ENCODE results near the gene IQSEC3.

Gene IQSEC3

DNA sequence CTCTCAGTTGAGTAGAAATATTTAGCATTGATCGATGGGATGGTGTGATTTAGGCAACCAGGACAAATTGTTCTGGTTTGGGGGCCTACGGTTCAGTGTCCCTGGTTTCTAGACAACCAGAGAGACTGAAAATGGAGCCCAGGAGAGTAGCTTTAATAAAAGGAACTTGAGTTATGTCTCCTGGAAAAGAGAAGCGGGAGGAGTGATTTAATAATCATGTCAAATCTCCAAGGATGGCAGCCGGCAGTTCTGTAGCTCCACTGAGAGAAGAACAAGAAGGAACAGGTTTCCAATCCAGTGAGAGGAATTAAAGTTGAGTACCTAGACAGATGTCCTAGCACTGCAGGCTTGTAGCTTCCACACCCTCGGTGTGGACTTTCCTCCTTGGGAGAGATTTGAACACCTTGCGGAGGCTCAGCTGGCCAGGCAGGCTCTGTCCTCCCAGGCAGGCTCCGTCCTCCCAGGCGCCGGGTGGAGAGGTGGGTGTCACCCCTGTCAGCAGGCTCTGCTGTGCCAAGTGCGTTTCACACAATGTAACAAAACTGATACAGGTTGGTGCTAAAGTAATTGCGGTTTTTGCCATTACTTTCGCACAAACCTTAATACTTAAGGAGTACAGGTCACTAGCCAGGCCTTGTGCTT, 101.5 kb downstream of the IQSEC3 start:
- no peak for DNase-seq

DNA sequence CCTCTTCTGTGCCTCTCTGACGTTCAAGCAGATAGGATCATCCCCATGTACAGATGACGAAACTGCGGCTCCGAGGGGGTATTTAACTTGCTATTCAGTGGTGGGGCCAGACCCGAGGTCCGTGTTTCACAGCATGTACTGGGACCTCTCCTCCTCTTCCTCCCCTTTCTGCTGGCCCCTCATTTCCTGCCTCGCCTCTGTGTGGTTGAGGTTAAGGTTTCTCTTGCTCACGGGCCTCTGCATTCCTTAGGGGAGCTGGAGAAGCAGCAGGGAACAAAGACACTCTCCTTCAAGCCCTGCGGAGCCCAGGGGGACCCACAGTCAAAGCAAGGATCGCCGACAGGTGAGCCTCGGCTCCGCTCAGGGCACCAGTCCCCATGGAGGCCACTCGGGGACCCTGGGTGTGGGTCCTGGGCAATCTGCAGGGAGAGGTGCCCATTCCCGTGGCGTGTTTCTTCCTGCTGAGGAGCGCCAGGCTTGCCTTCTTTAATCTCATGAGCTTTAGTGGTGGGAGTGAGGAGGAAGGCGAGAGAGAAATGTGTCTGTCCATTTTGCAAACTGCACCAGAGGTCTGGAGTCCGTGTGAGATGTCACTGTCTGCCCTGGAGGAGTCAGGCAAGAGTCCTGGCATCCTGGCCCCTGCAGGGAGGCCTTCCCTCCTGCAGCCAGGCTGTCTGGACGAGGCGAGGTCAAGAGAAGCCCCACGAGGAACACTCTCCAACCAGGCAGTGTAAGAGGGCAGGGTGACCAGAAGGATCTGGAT, 102.4 kb downstream of the IQSEC3 start:
- DNase-seq: no peak

DNA sequence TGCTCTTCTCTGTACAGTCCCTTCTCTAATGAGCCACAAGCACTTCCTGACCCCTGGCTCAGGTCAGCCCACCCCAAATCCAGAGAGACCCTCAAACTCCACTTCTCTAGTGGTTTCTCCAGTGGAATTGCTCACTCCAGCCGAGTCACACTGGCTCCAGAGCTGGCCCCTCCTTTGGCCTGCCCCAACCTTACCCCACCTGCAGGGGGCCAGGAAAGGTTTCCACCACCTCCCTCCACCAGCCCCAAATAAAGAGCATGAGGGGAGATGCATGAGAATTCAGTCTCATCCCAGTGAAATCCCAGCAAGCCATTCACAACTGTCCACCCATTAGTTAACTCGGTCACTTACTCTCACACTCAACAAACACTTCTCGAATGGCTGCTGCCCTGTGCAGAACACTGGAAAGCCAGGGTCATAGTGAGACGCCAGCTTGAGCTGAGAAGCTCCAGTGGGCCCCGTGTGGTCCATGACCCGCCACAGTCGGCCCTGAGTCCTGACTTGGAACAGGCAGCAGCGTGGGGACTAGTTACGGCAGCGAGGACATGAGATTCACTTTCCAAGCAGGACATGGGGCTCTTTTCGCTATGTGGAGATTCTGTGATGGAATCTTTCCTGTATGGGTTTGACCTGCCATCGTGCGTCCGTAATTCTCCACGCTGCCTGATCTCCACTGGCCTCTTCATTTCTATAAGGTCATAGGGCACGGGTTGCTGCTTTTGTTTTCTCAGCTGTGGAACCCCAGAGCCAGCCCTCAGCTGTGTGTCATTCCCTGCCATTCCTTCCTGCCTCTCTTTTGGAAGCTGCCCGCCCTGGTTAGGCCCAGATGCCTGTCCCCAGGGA, 103.2 kb downstream of the IQSEC3 start:
- DNase-seq: no peak

DNA sequence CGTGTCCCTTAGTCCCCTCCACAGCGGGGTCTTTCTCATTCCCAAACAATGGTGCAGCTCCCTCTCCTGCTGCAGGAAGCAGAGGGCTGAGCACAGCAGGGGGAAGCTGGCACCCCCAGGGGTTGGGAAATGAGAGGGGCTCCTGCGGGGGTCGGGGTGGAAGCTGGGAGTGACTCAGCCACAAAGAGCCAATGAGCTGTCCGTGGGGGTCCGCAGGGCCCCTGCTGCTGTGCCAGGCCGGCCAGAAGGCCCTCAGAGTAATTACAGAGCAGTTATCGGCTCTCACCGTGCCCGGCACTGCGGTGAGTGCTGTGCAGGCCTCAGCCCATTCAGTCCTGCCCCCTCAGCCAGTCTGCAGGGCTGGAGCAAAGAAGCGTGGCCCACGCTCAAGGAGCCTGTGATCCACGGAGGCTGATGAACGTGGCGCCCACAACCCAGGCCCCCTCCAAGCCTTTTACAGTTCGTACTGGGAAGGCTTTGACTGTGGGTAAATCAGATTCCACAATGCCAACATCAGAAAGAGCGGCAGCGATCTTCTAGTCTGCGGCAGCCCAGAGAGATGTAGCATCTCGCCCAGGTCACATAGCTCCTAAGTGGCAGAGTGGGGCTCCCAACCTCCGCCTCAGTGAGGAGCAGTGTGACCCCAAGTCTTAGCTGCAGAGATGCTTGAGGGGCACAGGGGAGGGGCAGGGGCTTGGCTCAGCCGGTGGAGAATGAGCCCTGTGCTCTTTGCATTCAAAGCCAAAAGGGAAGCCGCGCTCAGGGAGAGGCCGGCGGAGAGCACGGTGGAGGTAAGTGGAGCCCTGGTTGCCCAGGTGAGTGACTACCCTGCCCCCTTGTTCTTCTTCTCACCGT, 104.0 kb downstream of the IQSEC3 start:
- DNase-seq: no peak

DNA sequence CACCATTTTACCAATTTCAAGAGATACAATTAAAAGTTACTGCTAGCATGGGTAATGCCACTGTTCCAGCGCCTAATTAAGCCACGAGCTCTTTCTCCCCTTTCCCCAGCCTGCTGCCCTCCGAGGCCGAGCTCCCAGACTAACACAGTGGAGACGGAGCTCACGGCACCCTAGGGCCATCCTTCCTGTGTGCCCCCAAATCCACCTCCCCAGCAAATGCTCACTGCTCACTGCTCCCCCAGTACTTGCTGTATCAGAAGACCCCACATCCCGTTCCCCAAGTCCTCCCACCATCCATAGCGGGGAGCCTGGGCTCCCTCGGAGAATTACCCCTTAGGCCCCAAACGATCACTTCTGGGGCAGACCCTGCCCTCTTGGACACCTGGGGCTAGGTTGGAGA, 104.7 kb downstream of the IQSEC3 start:
- no peak for DNase-seq

DNA sequence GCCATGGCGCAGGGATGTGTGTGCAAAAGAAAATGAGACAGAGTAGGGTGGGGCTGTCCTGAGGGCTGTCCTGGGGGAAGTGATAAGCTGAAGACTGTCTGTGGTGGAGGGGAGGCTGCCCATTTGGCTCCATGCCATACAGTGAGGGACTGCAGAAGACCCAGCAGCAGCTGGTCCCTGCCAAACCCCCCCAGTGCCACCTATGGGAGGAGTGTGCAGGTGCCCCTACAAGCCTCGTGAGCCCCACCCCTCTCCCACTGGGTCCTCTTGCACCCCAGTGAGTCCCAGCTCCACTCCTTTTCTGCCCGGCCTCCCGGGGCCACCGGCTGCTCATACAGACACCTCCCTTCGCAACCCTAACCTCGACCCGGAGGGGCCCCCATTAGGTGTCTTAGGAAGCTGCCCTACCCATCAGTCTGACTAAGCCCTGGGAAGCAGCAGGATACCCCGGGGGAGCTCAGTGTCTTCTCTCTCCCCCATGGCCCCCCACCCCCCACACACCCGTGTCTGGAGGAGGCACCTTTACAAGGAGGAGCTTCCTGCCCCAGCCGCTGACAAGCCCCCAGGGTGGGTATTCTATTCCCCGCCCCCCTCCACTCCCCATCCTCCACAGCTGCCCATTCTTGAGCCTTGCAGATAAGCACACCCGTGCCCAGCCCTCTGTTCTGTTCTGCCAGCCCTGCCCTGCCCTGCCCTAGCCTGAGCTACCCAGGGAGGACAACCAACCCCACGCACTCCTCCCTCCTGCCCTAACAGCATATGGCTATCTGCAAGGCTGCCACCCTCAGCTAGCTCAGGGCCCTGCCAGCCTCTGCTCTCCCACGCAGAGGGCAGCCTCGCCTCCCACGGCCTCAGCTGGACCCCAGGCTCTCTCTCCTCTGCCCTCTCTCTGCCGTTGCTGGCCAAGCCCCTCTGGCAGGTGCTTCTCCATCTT, 105.4 kb downstream of the IQSEC3 start:
- no peak for DNase-seq

DNA sequence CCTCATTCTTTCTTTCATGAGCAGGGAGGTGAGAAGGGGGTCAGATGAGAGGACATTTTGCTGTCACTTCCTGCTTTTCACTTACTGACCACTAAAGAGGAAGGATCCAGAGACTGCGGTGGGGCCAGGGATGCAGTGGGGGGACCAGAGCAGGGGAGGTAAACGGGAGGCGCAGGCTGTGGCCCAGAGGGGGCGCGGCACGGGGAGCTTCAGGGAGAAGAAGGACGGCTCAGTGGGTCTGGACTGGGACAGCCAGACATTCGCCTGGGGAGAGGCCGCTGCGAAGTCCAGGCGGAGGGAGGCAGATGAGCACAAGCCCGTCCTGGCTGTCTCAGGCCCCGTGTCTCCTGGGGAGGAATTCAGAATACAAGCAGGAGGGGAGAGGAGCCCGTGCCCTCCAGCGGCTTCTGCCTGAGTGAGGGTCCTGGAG, 106.2 kb downstream of the IQSEC3 start:
- DNase-seq: no peak

DNA sequence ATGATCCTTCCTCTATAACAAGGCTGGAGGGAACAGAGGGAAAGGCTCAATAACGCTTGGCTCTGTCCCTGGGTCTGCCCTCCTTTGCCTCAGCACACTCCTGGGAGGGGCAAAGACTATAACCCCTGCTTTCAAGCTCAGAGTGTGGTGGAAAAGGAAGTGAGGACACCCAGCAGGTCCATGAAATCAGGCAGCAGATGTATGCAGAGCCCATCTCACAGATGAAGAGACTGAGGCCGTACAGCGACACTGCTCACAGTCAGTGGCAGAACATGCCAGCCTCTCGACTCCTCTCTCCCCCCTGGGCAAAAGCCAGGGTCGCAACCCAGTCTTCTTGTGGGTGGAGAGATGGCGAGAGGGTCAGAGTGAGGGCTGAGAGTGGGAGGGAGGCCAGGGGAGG, 107.6 kb downstream of the IQSEC3 start:
- no peak for DNase-seq

DNA sequence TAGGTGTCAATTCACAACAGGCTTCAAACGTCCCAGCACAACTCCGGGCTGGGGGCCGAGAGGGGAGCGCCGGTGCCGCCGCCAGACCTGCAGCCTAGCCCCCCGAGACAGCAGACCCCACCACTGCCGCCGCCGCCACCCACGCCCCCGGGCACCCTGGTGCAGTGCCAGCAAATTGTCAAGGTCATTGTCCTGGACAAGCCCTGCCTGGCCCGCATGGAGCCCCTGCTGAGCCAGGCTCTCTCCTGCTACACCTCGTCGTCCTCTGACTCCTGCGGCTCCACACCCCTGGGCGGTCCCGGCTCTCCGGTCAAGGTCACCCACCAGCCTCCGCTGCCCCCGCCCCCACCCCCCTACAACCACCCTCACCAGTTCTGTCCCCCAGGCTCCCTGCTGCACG, 108.0 kb downstream of the IQSEC3 start:
- DNase-seq: no peak

DNA sequence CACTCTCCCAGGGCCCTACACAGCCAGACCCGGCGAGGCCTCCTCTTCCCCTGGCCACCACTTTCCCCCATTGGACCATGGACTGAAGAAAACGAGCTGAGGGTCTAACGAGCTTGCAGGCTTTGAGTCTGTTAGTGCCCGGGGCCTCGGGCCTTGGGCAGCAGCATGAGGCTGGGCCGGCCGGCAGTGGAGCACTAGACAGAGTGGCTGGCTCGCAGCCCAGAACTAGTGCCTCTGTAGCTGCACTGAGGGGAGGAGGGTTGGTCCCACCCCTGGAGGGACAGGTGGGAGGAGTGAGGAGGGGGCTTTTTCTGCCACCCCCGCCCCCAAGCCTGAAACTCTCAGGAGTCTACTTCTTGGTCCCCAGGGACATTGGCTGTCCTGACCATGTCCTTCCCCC, 108.7 kb downstream of the IQSEC3 start:
- no peak for DNase-seq

DNA sequence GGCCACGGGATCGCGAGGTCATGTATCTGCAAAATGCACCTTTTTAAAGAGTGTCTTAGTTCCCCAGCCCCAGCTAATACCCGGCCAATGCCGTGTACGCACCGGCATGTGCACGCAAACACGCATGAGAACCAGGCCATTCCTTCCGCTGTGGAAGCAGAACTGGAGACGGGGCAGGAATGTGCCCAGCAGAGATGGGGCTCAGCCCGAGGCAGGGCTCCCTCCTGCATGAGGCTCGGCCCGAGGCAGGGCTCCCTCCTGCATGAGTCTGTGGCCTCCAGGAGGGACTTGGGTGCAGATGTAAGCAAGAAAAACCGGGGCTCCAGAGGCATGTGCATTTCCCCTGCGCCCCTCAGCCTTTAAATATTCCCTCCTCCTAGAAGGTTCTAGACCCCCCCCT, 109.2 kb downstream of the IQSEC3 start:
- DNase-seq: no peak

DNA sequence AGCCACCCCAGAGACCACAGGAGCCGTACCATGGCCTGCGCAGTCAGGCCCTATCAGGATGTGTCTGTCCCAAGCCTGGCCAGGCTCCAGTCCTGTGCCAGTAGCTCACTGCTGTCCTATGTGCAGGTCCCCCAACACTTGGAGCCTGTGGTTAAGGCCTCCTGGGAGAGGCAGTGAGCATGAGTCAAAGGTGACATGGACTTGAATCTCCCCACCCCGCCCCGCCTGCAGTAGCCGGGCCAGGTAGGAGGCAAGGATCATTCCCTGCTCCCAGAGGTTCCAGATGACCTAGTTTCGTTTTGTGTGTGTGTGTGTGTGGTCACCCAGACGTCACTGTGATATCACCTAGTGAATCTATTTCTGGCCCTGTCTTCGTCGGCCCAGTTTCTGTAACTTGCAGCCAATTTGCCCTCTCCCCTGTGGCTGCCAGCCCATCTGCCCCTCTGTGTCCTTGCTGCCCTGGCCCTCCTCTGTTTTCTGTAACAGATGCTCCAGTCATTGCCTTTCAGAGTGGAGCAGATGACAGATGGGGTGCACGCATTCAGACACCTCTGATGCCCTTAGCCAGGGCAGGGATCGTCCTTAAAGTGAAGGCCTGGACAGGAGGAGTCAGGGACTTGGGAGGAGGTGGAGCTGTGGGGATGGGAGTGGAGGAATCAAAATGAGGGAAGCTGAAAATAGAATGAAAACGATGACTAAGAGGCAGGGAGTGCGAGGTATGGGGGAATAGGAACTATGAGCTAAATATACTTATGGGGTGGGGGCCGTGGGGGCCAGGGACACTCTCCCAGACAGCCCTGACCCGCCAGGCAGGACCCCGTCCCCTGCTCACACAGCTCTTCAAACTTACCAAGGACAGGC, 110.0 kb downstream of the IQSEC3 start:
- DNase-seq: no peak

DNA sequence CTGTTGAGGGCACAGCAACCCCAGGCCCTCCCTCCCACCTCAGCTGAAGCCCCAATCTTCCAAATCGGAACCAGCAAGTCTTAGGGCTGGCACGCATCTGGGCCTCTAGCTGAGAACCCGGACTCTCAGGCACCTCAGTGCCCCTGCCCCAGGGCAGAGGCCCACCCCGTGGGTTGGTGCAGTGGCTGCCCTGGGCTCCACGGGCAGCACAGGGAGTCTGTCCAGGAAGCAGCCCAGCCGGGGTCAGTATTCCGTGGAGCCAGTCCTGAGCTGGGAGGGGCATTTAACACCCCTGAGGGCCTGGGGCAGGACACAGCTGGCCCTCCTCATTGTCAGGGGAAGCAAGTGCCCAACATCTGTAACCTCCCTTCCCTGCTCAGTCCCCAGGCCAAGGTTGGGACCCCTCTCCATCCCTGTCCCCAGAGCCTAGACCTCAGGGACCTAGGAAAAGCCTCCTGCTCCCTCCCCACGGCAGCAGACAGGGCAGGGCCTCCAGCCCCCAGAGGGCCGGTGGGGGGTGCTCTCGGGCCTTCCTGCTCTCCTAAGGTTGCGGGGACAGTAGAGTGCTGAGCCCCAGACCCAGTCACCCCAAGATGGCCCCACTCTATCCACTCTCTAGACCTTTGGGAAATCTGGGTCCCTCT, 110.9 kb downstream of the IQSEC3 start:
- no peak for DNase-seq

DNA sequence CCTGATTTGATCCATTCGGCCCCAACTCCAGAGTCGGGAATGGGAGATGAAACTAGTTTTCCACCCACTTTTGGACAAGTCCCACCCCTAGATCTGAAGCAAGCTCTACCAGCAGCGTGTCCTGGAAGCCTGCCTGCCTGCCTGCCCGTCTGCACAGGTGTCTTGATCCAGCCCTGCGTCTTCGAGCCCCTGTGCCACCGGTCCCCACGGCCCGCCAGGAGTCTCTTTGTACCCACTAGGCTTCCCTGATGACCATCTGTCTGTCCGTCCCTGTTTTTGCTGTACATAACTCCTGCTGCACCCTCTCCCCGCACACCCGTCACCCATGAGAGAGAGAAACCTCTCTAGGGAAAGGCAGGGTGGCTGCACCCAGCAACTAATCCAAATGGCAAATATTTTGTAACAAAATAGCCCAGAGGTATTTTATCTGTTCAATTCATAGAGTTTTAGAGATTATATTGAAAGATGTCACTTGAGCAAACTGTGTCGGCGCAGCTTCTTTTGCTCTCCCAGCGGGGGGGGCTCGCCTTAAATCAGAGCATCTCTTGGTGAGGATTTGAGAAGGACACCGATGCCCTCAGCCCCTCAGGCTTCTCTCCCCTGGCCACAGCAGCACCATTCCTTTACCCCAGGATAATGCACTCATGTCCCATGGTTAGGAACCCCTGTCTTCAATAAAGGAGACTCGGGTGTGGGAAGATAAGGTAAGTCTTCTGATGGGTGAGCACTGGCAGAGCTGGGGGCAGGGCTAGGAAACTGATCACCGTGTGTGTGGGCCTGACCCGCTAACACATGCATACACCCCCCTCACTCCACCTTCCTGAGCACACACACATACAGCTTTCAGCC, 111.6 kb downstream of the IQSEC3 start:
- no peak for DNase-seq

DNA sequence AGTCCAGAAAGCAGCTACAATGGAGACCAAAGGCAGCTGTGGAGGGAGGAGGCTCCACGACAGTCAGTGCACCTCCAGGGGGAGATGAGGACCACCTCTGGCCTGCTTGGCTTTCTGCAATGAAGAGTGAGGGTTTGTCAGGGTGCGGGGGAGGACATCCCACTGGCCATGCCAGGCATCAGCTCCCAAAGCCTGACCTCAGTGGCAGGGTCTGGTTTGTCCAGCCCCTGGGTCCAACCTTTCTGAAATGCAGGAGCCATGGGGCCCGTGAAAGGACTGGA, 112.2 kb downstream of the IQSEC3 start:
- DNase-seq: no peak

DNA sequence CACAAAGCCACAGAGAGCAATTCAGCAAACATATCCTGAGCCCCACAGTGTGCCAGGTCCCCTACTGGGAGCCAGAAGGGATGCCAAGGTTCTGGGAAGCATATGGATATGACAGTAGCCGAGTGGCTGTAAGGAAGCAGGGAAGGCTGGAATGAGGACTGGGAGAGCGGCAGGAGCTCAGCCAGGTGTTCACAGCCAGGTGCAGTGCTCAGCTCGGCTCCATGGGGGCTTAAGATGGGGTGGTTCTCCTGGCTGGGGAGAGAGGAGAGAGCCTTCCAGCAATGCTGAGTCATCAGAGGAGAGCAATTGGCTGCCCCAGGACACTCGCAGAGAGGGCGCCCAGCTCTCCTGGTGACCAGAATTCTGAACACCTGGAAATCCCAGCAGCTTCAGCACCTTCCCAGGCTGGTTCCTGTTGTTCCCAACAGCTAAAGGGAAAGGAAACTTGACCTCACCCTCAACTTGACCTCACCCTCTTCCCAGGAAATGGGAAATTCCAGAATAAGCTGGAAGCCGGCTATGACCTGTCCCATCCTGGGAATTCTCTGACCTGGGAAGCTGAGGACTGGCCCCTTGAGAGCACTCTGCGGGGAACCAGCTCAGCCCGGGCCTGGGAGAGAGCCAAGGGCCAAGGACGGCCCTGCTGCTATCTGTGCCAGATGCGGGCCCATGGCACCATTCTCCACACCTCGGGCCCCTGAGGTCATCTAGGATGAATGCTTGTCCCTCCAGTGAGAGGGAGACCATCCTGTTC, 112.7 kb downstream of the IQSEC3 start:
- DNase-seq: no peak

DNA sequence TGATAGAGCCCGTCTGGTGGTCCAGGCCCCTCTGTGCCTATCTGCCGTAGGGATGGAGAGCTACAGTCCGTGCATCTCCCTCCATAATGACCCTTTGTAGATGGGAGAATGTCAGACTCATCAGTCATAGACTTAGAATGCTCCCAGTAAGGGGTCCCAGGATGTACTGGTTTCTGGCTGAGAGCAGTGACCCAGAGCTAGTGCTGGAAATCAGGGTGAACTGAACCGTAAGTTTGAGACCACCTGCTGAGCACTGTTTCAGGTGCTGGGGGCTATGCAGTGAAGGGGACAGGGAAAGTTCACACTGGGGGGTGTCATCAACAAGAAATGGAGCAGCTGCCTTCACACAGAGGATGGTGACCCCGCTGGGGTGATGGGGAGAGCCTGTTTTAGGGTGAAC, 113.3 kb downstream of the IQSEC3 start:
- DNase-seq: no peak

DNA sequence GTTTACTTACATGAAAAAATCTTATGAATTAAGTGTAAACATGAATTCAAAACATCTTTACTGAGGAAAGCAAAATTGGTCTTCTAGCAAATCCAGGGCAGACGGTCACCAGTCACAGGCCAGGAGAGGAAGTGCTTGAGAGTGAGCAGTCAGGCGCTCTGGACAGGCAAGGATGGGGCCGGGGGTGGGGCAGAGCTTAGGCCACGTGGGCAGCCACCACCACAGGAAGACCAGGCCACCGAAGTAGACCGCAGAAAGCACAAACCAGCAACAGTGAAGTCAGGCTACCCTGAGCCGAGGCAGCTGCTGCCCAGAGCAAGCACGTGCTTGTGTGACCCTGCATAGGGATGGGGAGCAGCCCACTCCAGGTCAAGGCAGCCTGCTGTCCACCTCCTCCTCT, 113.9 kb downstream of the IQSEC3 start:
- DNase-seq: no peak

DNA sequence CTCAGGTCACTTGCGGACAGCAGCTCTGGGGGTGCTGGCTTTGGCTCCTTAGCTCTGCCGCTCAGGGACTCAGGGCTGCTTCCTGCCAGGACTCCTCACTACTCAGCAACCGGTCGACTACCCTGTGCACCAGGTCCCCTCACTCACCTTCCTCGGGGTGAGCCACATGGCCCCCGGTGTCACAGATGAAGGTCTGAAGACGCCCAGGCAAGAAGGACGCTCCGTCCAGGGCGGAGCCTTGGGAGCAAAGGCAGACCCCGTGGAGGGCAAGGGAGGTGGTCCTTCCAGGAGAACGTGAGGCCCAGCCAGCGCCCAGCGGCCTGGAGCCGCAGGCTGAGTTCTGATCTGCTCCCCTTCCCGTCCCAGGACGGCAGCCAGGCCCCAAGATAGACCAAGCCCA, 115.4 kb downstream of the IQSEC3 start:
- DNase-seq: no peak
